ENCODE measurements around the gene ATP11B. TPM values are rescaled to one million over a fixed set of nuclear protein-coding genes. Genes with fewer than 3 reads are reported as not detected.

Gene ATP11B
- total RNA-seq, 1 experiment from 2014 or later: 70.1 TPM

DNA sequence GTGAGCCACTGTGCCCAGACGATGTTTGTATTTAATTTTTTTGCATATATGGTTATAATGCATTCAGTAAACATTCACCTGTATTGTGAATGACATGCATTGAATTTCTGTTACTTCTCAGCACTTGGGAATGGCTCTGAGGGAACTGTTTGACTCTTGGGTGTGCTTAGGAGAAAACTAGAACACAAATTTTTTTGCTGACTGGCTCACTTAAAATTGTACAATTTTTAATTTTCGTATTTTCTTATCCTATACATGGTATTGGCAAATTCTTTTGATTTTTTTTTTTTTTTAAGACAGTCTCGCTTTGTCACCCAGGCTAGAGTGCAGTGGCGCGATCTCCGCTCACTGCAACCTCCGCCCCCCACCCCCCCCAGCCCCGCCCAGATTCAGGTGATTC lies 7.2 kb downstream of the ATP11B start:
- intact Hi-C loops (cut with micrococcal nuclease; ENCODE audit: unreplicated experiment): no loop called here
- Histone ChIP-seq H3K27ac (ENCODE audit: low read depth, low read length, poor library complexity, severe bottlenecking) (no peak overlapping the region), H3K27me3 (replicated peaks; ENCODE audit: insufficient read depth, low read depth, low read length, poor library complexity) (no peaks in the 10 kb centered on the region), H3K36me3 (ENCODE audit: insufficient read depth, low read length, poor library complexity, severe bottlenecking) (no peaks in the 10 kb centered on the region), H3K9me3 (ENCODE audit: low read depth, low read length, poor library complexity, severe bottlenecking) (no peaks in the 10 kb centered on the region), H3K4me3 (ENCODE audit: low read depth, low read length, poor library complexity, severe bottlenecking) (no peak overlapping the region), H3K4me1 (ENCODE audit: insufficient read depth, low read length, poor library complexity, severe bottlenecking) (peaks cover 14% of the 10 kb centered on the region)
- POLR2A ChIA-PET (ENCODE audit: low non-redundant PET): no interaction called here
- no peak for TF ChIP-seq CTCF (conservative IDR thresholded peaks at IDR 0.05; ENCODE audit: low read depth, low read length)
- TF ChIP-seq EZH2 (IDR thresholded peaks at IDR 0.05; ENCODE audit: borderline replicate concordance, low read depth, low read length, poor library complexity, severe bottlenecking): no peak
- CTCF ChIA-PET: no interaction called here
- no TSS peak for BruUV-seq (replicated peaks)
- no peak for DNase-seq (ENCODE audit: low spot score)

DNA sequence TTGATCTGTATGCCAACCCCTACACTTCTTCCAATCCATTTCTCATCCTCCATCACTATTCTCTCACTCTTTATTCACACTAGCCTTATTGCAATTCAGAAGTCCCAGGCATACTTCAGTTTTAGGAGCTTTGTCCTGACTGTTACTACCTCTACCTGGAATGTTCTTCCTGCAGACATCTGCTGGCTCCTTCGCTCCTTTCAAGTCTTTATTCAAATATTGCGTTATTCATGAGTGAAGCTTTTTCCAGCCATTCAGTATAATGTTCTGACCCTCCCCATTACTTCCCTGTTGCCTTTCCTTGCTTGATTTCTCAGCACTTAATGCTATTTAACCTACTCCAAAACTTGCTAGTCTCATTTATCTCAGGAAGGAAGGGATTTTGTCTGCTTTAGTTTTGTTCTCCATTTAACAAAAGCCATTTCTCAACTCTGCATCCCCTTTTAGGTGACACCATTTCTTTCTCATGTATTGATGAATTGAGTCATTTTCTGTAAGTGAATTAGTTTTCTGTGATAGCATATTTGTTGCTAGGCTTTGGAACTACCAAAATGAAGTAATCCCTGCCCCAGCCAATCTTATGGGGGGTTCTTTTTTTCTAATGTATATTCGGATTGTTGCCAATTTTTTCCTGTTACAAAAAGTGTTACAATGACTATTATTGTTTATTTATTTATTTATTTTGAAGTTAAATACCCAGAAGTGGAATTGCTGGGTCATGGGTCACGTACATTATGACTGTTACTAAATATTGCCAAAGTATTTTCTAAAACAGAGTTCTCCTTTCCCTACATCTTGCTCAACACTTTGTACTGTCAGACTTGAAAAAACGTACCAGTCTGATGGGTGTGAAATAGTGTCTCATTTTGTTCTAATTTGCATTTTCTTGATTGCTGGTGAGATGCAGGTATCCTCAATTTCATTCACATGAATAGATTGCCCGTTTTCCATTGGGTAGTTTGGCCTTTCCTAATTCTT lies 9.4 kb downstream of the ATP11B start:
- Histone ChIP-seq H3K36me3 (ENCODE audit: insufficient read depth, low read length, poor library complexity, severe bottlenecking) (no peaks in the 10 kb centered on the region), H3K4me1 (ENCODE audit: insufficient read depth, low read length, poor library complexity, severe bottlenecking) (peaks cover 10% of the 10 kb centered on the region), H3K9me3 (ENCODE audit: low read depth, low read length, poor library complexity, severe bottlenecking) (no peaks in the 10 kb centered on the region), H3K4me3 (ENCODE audit: low read depth, low read length, poor library complexity, severe bottlenecking) (no peak overlapping the region), H3K27me3 (replicated peaks; ENCODE audit: insufficient read depth, low read depth, low read length, poor library complexity) (no peaks in the 10 kb centered on the region), H3K27ac (ENCODE audit: low read depth, low read length, poor library complexity, severe bottlenecking) (no peak overlapping the region)
- TF ChIP-seq EZH2 (IDR thresholded peaks at IDR 0.05; ENCODE audit: borderline replicate concordance, low read depth, low read length, poor library complexity, severe bottlenecking) (no peak), CTCF (conservative IDR thresholded peaks at IDR 0.05; ENCODE audit: low read depth, low read length) (no peak)
- DNase-seq (ENCODE audit: low spot score): no peak
- CTCF ChIA-PET: no interaction called here
- no TSS peak for BruUV-seq (replicated peaks)
- intact Hi-C loops (cut with micrococcal nuclease; ENCODE audit: unreplicated experiment): no loop called here
- POLR2A ChIA-PET (ENCODE audit: low non-redundant PET): interaction anchor here (0.6 kb wide), 1 partner anchor 11 kb away, joined by 20 read pairs; no protein-coding TSS in a partner anchor

- H3K9me3 ChIP-seq (ENCODE audit: low read depth, low read length, poor library complexity, severe bottlenecking): no peaks in the 10 kb centered on the region
- H3K4me1 ChIP-seq (ENCODE audit: insufficient read depth, low read length, poor library complexity, severe bottlenecking): peaks cover 10% of the 10 kb centered on the region
- no peaks in the 10 kb centered on the region for H3K36me3 ChIP-seq (ENCODE audit: insufficient read depth, low read length, poor library complexity, severe bottlenecking)
- no peak overlapping the region for H3K27ac ChIP-seq (ENCODE audit: low read depth, low read length, poor library complexity, severe bottlenecking)
- DNase-seq (ENCODE audit: low spot score): no peak
- POLR2A ChIA-PET (ENCODE audit: low non-redundant PET): interaction anchor here (0.6 kb wide), 1 partner anchor 289 kb away, joined by 3 read pairs; no protein-coding TSS in a partner anchor
- H3K4me3 ChIP-seq (ENCODE audit: low read depth, low read length, poor library complexity, severe bottlenecking): no peak overlapping the region
- CTCF ChIA-PET: no interaction called here
- TF ChIP-seq CTCF (conservative IDR thresholded peaks at IDR 0.05; ENCODE audit: low read depth, low read length): no peak
- BruUV-seq (replicated peaks): no TSS peak
- H3K27me3 ChIP-seq (replicated peaks; ENCODE audit: insufficient read depth, low read depth, low read length, poor library complexity): no peaks in the 10 kb centered on the region
- intact Hi-C loops (cut with micrococcal nuclease; ENCODE audit: unreplicated experiment): no loop called here
Observed at GRCh38 chr3:182803596-182803995, 10.3 kb downstream of the ATP11B start.

All from A673 (cell line).